Coronary artery (tissue), 2 donors: Measurements from ENCODE around the gene MRAS.

Source experiments
- DNase-seq: peaks from one replicate; pipeline ENCODE4 v3.0.0-alpha.2; 2017; ENCODE audit warnings: low spot score
- H3K27ac ChIP-seq, 2 donors: fragments of 200-600 bp; sonication (generic); one replicate each; pipeline ENCODE4 v1.5.1; 2016 to 2019
- H3K4me3 ChIP-seq: fragments of 200-600 bp; sonication (generic); 2 replicates; pipeline ENCODE4 v1.5.1; 2016; ENCODE audit warnings: mild to moderate bottlenecking, moderate library complexity
- TF ChIP-seq, protein P1 (sequence below): fragments of 200-600 bp; sonication (generic); IDR thresholded peaks from one replicate; pipeline ENCODE4 v1.5.1; 2019; ENCODE audit warnings: antibody characterized with exemption

The MRAS gene

GRCh38 chr3:138395865-138396751 is 47.7 kb downstream of the MRAS start:
- DNase-seq = no peak

DNA sequence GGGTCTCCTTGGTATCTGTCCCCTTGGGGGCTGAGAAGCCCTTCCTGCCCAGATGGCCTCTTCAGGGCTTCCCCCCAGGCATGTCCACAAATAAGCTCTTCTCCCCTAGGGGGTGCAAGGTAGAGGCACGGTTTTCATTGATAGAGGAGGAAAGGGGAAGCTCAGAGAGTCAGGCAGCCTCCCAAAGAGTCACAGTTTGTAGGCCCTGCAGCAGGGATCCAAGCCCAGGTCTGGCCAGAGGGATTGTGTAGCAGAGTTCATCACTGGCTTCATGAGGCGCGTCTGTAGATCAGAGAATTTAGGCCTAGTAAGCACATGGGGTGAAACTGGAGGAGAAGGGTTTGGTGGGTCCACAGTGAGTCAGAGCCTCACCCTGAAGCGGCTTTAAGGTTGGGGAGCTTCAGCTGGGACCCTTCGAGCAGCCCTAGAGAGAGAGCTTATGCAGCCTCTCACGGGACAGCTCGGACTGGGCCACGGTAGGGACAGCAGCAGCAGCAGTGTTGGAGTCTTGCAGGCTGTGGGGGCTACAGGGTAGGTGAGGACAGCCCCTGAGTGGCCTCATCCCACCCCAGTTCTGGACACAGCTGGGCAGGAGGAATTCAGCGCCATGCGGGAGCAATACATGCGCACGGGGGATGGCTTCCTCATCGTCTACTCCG is 48.5 kb downstream of the MRAS start:
- no peak for DNase-seq

More at GRCh38 chr3:138395865-138396751, 47.7 kb downstream of the MRAS start:
- H3K27ac ChIP-seq = no peak overlapping the region
- TF ChIP-seq, protein P1, sequence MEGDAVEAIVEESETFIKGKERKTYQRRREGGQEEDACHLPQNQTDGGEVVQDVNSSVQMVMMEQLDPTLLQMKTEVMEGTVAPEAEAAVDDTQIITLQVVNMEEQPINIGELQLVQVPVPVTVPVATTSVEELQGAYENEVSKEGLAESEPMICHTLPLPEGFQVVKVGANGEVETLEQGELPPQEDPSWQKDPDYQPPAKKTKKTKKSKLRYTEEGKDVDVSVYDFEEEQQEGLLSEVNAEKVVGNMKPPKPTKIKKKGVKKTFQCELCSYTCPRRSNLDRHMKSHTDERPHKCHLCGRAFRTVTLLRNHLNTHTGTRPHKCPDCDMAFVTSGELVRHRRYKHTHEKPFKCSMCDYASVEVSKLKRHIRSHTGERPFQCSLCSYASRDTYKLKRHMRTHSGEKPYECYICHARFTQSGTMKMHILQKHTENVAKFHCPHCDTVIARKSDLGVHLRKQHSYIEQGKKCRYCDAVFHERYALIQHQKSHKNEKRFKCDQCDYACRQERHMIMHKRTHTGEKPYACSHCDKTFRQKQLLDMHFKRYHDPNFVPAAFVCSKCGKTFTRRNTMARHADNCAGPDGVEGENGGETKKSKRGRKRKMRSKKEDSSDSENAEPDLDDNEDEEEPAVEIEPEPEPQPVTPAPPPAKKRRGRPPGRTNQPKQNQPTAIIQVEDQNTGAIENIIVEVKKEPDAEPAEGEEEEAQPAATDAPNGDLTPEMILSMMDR = no peak
- no peak overlapping the region for H3K4me3 ChIP-seq

DNA sequence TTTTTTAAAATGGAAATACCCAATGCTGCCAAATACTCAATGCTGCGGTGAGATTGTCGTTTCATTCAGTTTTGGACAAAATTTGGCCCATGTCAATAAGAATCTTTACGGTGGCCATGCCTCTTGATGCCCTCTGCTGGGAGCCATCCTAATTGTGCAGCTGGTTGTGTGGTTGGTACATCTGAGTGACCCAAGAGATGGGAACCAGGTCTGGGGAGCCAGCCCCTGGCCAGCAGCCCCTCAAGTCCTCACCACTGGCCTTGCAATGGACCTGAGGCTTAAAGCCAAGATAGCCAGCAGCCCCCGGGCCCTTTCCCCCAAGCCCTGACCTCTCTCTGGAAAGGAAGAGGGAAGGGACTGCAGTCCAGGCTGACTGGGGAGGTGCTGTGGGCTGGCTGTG is 49.6 kb downstream of the MRAS start:
- DNase-seq = no peak
- TF ChIP-seq, protein P1 = no peak
- Histone ChIP-seq H3K4me3 (no peak overlapping the region), H3K27ac (no peak overlapping the region)

More for the DNA sequence above, 48.5 kb downstream of the MRAS start:
- TF ChIP-seq, protein P1 = no peak
- no peak overlapping the region for H3K4me3 ChIP-seq
- no peak overlapping the region for H3K27ac ChIP-seq

DNA sequence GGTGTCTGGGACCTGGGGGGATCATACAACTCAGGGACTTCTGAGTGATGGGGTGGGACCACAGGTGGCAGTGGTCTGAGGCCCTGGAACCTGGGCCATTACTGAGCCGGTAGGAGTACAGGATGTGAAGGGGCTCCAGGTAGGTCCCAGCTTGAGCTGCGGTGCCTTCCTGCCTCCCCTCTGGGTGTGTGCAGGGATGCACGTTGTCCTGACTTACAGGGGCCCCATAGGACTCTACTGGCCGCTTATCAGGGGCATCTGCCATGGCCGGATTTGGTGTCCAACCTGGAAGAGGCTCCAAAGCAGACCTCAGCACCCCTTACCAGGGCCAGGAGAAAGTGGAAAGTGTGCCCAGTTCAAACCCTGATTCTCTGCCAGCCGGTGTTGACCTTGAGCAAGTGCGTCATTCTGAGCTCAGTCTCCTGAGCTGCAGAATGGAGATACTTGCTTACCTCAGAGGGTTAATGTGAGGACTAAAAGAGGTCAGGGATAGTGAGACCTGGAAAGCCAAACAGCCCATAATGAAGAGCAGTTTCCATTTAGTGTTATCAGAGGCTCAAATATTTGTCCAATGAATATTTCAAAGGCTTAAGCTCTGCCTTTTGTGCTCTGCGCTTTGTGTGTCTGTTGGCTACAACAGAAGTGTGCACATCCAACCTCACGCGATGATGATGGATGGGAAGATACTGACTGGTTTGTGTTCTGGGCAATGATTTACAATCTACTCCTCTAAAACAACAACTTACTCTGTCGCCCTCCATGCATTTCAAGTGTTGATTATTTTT is 50.6 kb downstream of the MRAS start:
- TF ChIP-seq, protein P1 = no peak
- no peak overlapping the region for H3K4me3 ChIP-seq
- no peak overlapping the region for H3K27ac ChIP-seq
- no peak for DNase-seq

GRCh38 chr3:138399766-138400165 is 51.4 kb downstream of the MRAS start:
- Histone ChIP-seq H3K27ac (no peak overlapping the region), H3K4me3 (no peak overlapping the region)
- TF ChIP-seq, protein P1 = no peak
- DNase-seq = no peak

- no peak overlapping the region for H3K4me3 ChIP-seq
- no peak overlapping the region for H3K27ac ChIP-seq
- DNase-seq = no peak
These were observed 52.3 kb downstream of the MRAS start for GRCh38 chr3:138400651-138401070.

More at GRCh38 chr3:138400651-138401070, 52.3 kb downstream of the MRAS start:
- TF ChIP-seq, protein P1 = no peak
